LNCaP clone FGC (cell line): ENCODE measurements around the gene NPAS4.

Source experiments
- DNase-seq: peaks from one replicate; pipeline ENCODE4 v3.0.0-alpha.2; 2011; ENCODE audit warnings: low read depth
- H3K4me3 ChIP-seq: 2 replicates; pipeline ENCODE4 v1.5.1; 2011; ENCODE audit warnings: mild to moderate bottlenecking, low read depth, low read length, control low read depth
- CTCF ChIP-seq: IDR thresholded peaks from 2 replicates; pipeline ENCODE4 v1.5.1; 2012; ENCODE audit warnings: mild to moderate bottlenecking; ENCODE audit not compliant: control insufficient read depth, insufficient read depth; ENCODE audit errors: extremely low read depth

NPAS4 gene

GRCh38 chr11:66388780-66389386, 32.0 kb upstream of the NPAS4 start:
- DNase-seq: peak; percentile 22
- H3K4me3 ChIP-seq: no peak overlapping the region
- peak; percentile 55 for TF ChIP-seq CTCF

GRCh38 chr11:66391322-66391721, 29.5 kb upstream of the NPAS4 start:
- TF ChIP-seq CTCF: no peak
- H3K4me3 ChIP-seq: no peak overlapping the region
- DNase-seq: no peak

GRCh38 chr11:66393954-66394353, 26.9 kb upstream of the NPAS4 start:
- TF ChIP-seq CTCF: no peak
- no peak for DNase-seq
- no peak overlapping the region for H3K4me3 ChIP-seq

- TF ChIP-seq CTCF: no peak
- no peak overlapping the region for H3K4me3 ChIP-seq
- no peak for DNase-seq
Observed at GRCh38 chr11:66407651-66408050, 13.2 kb upstream of the NPAS4 start.

GRCh38 chr11:66408488-66409214, 12.2 kb upstream of the NPAS4 start:
- peak; percentile 31 for DNase-seq
- H3K4me3 ChIP-seq: no peak overlapping the region
- TF ChIP-seq CTCF: peak; percentile 100

- no peak overlapping the region for H3K4me3 ChIP-seq
- TF ChIP-seq CTCF: no peak
- DNase-seq: no peak
Observed at GRCh38 chr11:66409226-66409625, 11.6 kb upstream of the NPAS4 start.

GRCh38 chr11:66410191-66410590, 10.6 kb upstream of the NPAS4 start:
- DNase-seq: no peak
- no peak for TF ChIP-seq CTCF
- no peak overlapping the region for H3K4me3 ChIP-seq
